ENCODE results near the gene CNTF.

- no peak for TF ChIP-seq CTCF (IDR thresholded peaks at IDR 0.05; ENCODE audit: low read depth, low read length)
- TF ChIP-seq MYC (IDR thresholded peaks at IDR 0.05; ENCODE audit: low read depth, low read length), result no peak
These were observed at the start of gene CNTF for GRCh38 chr11:58622344-58622743.

Data from NB4 (cell line).